ENCODE data around the gene SRSF12. TPM values are rescaled to one million over a fixed set of nuclear protein-coding genes. Genes with fewer than 3 reads are reported as not detected.

Gene SRSF12
- total RNA-seq, 1 donor from 2014 or later, result 3.7 TPM

DNA sequence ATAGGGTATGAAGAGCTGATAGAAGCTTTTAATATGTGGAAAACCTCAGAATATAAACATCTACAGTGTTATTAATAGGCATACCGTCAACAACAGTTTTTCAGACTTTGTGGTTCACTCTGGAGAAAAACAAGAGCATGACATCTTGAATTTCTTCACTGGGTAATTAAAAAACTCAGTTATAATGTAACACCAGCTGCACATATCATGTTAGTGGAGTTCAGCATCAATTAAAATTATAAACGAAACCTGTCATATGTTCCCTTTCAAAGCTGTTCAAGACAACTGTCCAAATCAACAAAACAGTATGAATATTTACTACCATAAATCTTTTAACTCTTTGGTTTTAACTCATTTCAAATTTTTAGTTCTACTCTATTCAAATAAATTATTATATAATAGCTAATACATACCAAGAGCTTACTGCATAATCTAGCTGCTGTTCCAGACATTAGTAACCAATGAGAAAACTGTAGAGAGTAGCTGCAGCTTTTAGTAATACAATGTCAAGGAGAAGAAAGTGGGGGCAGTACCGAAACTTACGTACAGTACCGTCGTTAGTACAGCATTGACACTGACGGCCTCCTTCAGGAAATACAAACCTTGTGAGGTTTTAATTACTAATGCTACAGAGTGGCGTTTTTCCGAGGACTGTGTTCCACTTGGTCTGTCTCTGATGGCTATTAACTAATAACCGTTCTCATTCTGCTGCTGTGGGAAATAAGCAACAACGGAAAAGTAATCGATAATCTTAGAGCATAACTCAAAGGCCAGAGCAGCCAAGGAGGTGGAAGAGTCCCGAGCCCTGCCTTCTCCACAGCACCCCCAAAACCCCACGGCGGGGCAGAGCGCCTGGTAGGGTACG is 27.5 kb upstream of the SRSF12 start:
- H3K4me3 Mint-ChIP-seq (ENCODE audit: unreplicated experiment), result peak overlapping the region; percentile 75
- peak overlapping the region; percentile 66 for H3K27ac Mint-ChIP-seq (ENCODE audit: unreplicated experiment)
- H3K9me3 Mint-ChIP-seq (ENCODE audit: unreplicated experiment), result no peaks in the 10 kb centered on the region
- DNase-seq (ENCODE audit: extremely low spot score, unreplicated experiment), result no peak
- peaks cover 46% of the 10 kb centered on the region for H3K4me1 Mint-ChIP-seq (ENCODE audit: unreplicated experiment)
- no peaks in the 10 kb centered on the region for H3K27me3 Mint-ChIP-seq (ENCODE audit: unreplicated experiment)
- H3K36me3 Mint-ChIP-seq (ENCODE audit: unreplicated experiment), result peaks cover 10% of the 10 kb centered on the region
- no peak for TF ChIP-seq CTCF (IDR thresholded peaks at IDR 0.05)

- no peak overlapping the region for H3K4me3 Mint-ChIP-seq (ENCODE audit: unreplicated experiment)
- H3K4me1 Mint-ChIP-seq (ENCODE audit: unreplicated experiment), result peaks cover 55% of the 10 kb centered on the region
These were observed 26.6 kb upstream of the SRSF12 start for GRCh38 chr6:89144354-89144906.

DNA sequence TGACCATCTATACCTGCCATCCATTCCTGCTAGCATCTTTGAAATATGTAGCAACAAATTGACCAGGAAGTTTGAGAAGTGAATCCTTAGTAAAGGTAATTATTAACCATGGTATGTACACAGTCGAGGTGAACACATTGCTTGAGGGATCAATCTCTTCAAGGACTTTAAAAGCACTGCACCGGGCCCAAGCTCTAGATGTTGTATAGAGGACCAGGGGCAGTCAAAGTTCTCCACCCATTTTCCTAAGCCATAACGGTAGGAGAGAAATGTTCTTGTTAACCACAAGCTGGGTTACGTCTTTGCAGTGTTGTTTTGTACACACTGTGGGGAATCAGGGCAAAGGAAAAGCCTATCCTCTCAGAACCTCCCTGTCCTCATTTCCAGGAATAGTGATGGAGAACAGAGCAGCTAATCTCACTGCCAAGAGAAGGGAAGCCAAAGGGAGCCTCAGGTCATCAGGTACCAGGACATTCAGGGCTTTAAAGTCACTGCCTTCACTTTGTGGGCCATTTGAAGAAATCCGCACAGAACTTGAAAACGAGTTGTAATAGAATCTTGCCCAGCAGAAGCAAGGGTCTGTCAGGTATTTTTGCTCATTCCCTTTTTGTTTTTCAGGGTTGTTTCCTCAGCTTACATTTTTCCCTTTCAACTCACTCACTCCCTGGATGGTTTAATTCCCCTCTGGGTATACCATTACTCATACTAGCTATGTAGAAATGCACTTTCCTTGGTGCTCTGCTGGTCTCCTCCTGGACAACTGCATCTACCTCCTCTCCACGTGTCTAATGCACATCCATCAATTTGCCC is 22.7 kb upstream of the SRSF12 start:
- no peak overlapping the region for H3K27ac Mint-ChIP-seq (ENCODE audit: unreplicated experiment)
- H3K9me3 Mint-ChIP-seq (ENCODE audit: unreplicated experiment), result no peaks in the 10 kb centered on the region
- H3K4me1 Mint-ChIP-seq (ENCODE audit: unreplicated experiment), result peaks cover 51% of the 10 kb centered on the region
- H3K36me3 Mint-ChIP-seq (ENCODE audit: unreplicated experiment), result no peaks in the 10 kb centered on the region
- H3K27me3 Mint-ChIP-seq (ENCODE audit: unreplicated experiment), result no peaks in the 10 kb centered on the region
- no peak for DNase-seq (ENCODE audit: extremely low spot score, unreplicated experiment)
- no peak overlapping the region for H3K4me3 Mint-ChIP-seq (ENCODE audit: unreplicated experiment)
- no peak for TF ChIP-seq CTCF (IDR thresholded peaks at IDR 0.05)

More at GRCh38 chr6:89144354-89144906, 26.6 kb upstream of the SRSF12 start:
- no peak for TF ChIP-seq CTCF (IDR thresholded peaks at IDR 0.05)
- Mint-ChIP-seq H3K36me3 (ENCODE audit: unreplicated experiment) (peaks cover 8% of the 10 kb centered on the region), H3K27ac (ENCODE audit: unreplicated experiment) (peak overlapping the region; percentile 13), H3K9me3 (ENCODE audit: unreplicated experiment) (no peaks in the 10 kb centered on the region), H3K27me3 (ENCODE audit: unreplicated experiment) (no peaks in the 10 kb centered on the region)
- no peak for DNase-seq (ENCODE audit: extremely low spot score, unreplicated experiment)

- Mint-ChIP-seq H3K27ac (ENCODE audit: unreplicated experiment) (peak overlapping the region; percentile 45), H3K9me3 (ENCODE audit: unreplicated experiment) (no peaks in the 10 kb centered on the region), H3K4me1 (ENCODE audit: unreplicated experiment) (peaks cover 47% of the 10 kb centered on the region), H3K4me3 (ENCODE audit: unreplicated experiment) (no peak overlapping the region), H3K27me3 (ENCODE audit: unreplicated experiment) (no peaks in the 10 kb centered on the region), H3K36me3 (ENCODE audit: unreplicated experiment) (no peaks in the 10 kb centered on the region)
- no peak for DNase-seq (ENCODE audit: extremely low spot score, unreplicated experiment)
- no peak for TF ChIP-seq CTCF (IDR thresholded peaks at IDR 0.05)
These were observed 21.9 kb upstream of the SRSF12 start for GRCh38 chr6:89139509-89140346.

All from osteocyte (in vitro differentiated cells).